Neural cell (in vitro differentiated cells): ENCODE data around the gene DMTF1. TPM values are rescaled to one million over a fixed set of nuclear protein-coding genes. Genes with fewer than 3 reads are reported as not detected.

Experiments
- H2AFZ ChIP-seq: fragments of 200-600, 300-800 bp; sonication (generic), shearing (Covaris generic); 2 replicates; pipeline ENCODE4 v1.6.0; 2014; ENCODE audit warnings: low read depth, mild to moderate bottlenecking, antibody characterized with exemption, low read length, moderate library complexity
- H3F3A ChIP-seq: fragments of 200-600 bp; shearing (Covaris generic); 2 replicates; pipeline ENCODE4 v1.6.1; 2016; ENCODE audit warnings: mild to moderate bottlenecking, moderate library complexity, mixed read lengths, antibody characterized with exemption, low read length; ENCODE audit not compliant: insufficient read depth, poor library complexity, severe bottlenecking
- H3K27ac ChIP-seq: fragments of 200-600, 300-800 bp; sonication (generic), shearing (Covaris generic); 2 replicates; pipeline ENCODE4 v1.5.1; 2014; ENCODE audit warnings: mild to moderate bottlenecking, low read length, moderate library complexity
- H3K27me3 ChIP-seq: fragments of 300-800, 200-600 bp; sonication (generic), shearing (Covaris generic); 2 replicates; pipeline ENCODE4 v1.6.0; 2014; ENCODE audit warnings: mild to moderate bottlenecking, low read depth, low read length, moderate library complexity; ENCODE audit not compliant: insufficient read depth
- H3K36me3 ChIP-seq: fragments of 300-800, 200-600 bp; sonication (generic), shearing (Covaris generic); 2 replicates; pipeline ENCODE4 v1.5.1; 2014; ENCODE audit warnings: mild to moderate bottlenecking, antibody characterized with exemption, low read length, moderate library complexity; ENCODE audit not compliant: insufficient read depth
- H3K4me2 ChIP-seq: fragments of 300-800, 200-600 bp; sonication (generic), shearing (Covaris generic); 2 replicates; pipeline ENCODE4 v1.6.0; 2014; ENCODE audit warnings: mild to moderate bottlenecking, low read length
- H3K4me3 ChIP-seq: fragments of 300-800, 200-600 bp; sonication (generic), shearing (Covaris generic); 2 replicates; pipeline ENCODE4 v1.5.1; 2014; ENCODE audit warnings: mild to moderate bottlenecking, low read length, moderate library complexity
- H3K79me2 ChIP-seq: fragments of 200-600 bp; shearing (Covaris generic); replicated peaks from 2 replicates; pipeline ENCODE4 v1.6.0; 2014; ENCODE audit warnings: mild to moderate bottlenecking, low read length, moderate library complexity; ENCODE audit not compliant: insufficient read depth
- H3K9ac ChIP-seq: fragments of 300-800, 200-600 bp; sonication (generic), shearing (Covaris generic); 2 replicates; pipeline ENCODE4 v1.6.1; 2016; ENCODE audit warnings: mild to moderate bottlenecking, low read length, mixed read lengths
- H3K9me2 ChIP-seq: fragments of 200-600 bp; shearing (Covaris generic); 2 replicates; pipeline ENCODE4 v1.6.1; 2016; ENCODE audit warnings: mild to moderate bottlenecking, low read length, mixed read lengths; ENCODE audit not compliant: insufficient read depth
- H3K9me3 ChIP-seq: fragments of 200-600, 300-800 bp; sonication (generic), shearing (Covaris generic); 2 replicates; pipeline ENCODE4 v1.6.1; 2016; ENCODE audit warnings: mild to moderate bottlenecking, mixed run types, low read length, moderate library complexity, mixed read lengths
- H4K20me1 ChIP-seq: fragments of 200-600 bp; shearing (Covaris generic); 2 replicates; pipeline ENCODE4 v1.6.1; 2016; ENCODE audit warnings: mild to moderate bottlenecking, mixed run types; ENCODE audit not compliant: insufficient read depth
- CTCF ChIP-seq: fragments of 450-650 bp; IDR thresholded peaks from 2 replicates; pipeline ENCODE4 v1.5.1; 2014; ENCODE audit warnings: antibody characterized with exemption, mild to moderate bottlenecking, moderate library complexity; ENCODE audit not compliant: poor library complexity, severe bottlenecking
- EP300 ChIP-seq: fragments of 450-650 bp; conservative IDR thresholded peaks from 2 replicates; pipeline ENCODE4 v1.6.1; 2014; ENCODE audit warnings: antibody characterized with exemption, mild to moderate bottlenecking, moderate library complexity; ENCODE audit not compliant: poor library complexity, severe bottlenecking
- EZH2 ChIP-seq: fragments of 200-600, 300-800 bp; shearing (Covaris generic), sonication (generic); IDR thresholded peaks from 2 replicates; pipeline ENCODE4 v1.6.1; 2014; ENCODE audit warnings: antibody characterized with exemption, low read length, borderline replicate concordance, mild to moderate bottlenecking; ENCODE audit not compliant: insufficient read depth, poor library complexity, severe bottlenecking
- MXI1 ChIP-seq: fragments of 450-650 bp; conservative IDR thresholded peaks from 2 replicates; pipeline ENCODE4 v1.6.1; 2014; ENCODE audit warnings: antibody characterized with exemption, mild to moderate bottlenecking; ENCODE audit not compliant: poor library complexity, severe bottlenecking
- POLR2AphosphoS5 ChIP-seq: IDR thresholded peaks from 2 replicates; pipeline ENCODE4 v1.6.1; 2012
- RAD21 ChIP-seq: fragments of 450-650 bp; conservative IDR thresholded peaks from 2 replicates; pipeline ENCODE4 v1.6.1; 2014; ENCODE audit warnings: antibody characterized with exemption, mild to moderate bottlenecking, moderate library complexity
- REST ChIP-seq: IDR thresholded peaks from 2 replicates; pipeline ENCODE4 v1.6.1; 2012; ENCODE audit warnings: borderline replicate concordance
- SMC3 ChIP-seq: fragments of 450-650 bp; conservative IDR thresholded peaks from 2 replicates; pipeline ENCODE4 v1.6.1; 2014; ENCODE audit warnings: antibody characterized with exemption, mild to moderate bottlenecking, moderate library complexity; ENCODE audit not compliant: poor library complexity
- TAF1 ChIP-seq: IDR thresholded peaks from 2 replicates; pipeline ENCODE4 v1.6.1; 2012; ENCODE audit warnings: low read depth
- polyA plus RNA-seq: library from polyadenylated mRNA; depleted of rRNA; stranded (reverse); fragments of >200 nt; gene quantifications from 2 replicates; pipeline ENCODE4 v1.2.3, GENCODE V29; 2014

Gene DMTF1
- polyA plus RNA-seq, 1 donor from 2014 or later, result 314 TPM

GRCh38 chr7:87164433-87164832 lies 12.2 kb downstream of the DMTF1 start:
- no peaks in the 10 kb centered on the region for H3K27me3 ChIP-seq
- no peaks in the 10 kb centered on the region for H3K9me2 ChIP-seq
- H3K36me3 ChIP-seq, result peaks cover 20% of the 10 kb centered on the region
- no peak overlapping the region for H3K9ac ChIP-seq
- H3K79me2 ChIP-seq, result peaks cover 18% of the 10 kb centered on the region
- TF ChIP-seq EZH2 (no peak), RAD21 (no peak), REST (no peak), MXI1 (no peak), CTCF (no peak), POLR2AphosphoS5 (no peak), TAF1 (no peak), SMC3 (no peak), EP300 (no peak)
- H3K4me3 ChIP-seq, result no peak overlapping the region
- no peaks in the 10 kb centered on the region for H4K20me1 ChIP-seq
- no peak overlapping the region for H2AFZ ChIP-seq
- H3K9me3 ChIP-seq, result no peaks in the 10 kb centered on the region
- H3K4me2 ChIP-seq, result no peak overlapping the region
- no peak overlapping the region for H3K27ac ChIP-seq
- no peaks in the 10 kb centered on the region for H3F3A ChIP-seq

GRCh38 chr7:87170828-87171227 lies 18.6 kb downstream of the DMTF1 start:
- Histone ChIP-seq H3K27ac (no peak overlapping the region), H2AFZ (no peak overlapping the region), H3K9me3 (no peaks in the 10 kb centered on the region), H3K27me3 (no peaks in the 10 kb centered on the region), H4K20me1 (no peaks in the 10 kb centered on the region), H3K79me2 (no peaks in the 10 kb centered on the region), H3F3A (no peaks in the 10 kb centered on the region), H3K36me3 (peaks cover 33% of the 10 kb centered on the region), H3K9ac (no peak overlapping the region), H3K4me2 (no peak overlapping the region), H3K9me2 (no peaks in the 10 kb centered on the region), H3K4me3 (no peak overlapping the region)
- no peak for TF ChIP-seq POLR2AphosphoS5
- TF ChIP-seq SMC3, result no peak
